Esophagus muscularis mucosa (tissue), 4 donors: ENCODE results near the gene SLX4IP. TPM values are rescaled to one million over a fixed set of nuclear protein-coding genes. Genes with fewer than 3 reads are reported as not detected.

Experiments
- DNase-seq: peaks from one replicate; pipeline ENCODE4 v3.0.0-alpha.2; 2017; ENCODE audit errors: extremely low spot score
- H3K27ac ChIP-seq, 4 donors: fragments of 200-600 bp; sonication (generic); replicated peaks in 1 of 4; 1 replicate in 3 of 4; 2 replicates in 1 of 4; pipeline ENCODE4 v1.5.1; 2016 to 2019; ENCODE audit warnings: mild to moderate bottlenecking in 1 of 4
- H3K27me3 ChIP-seq, 4 donors: fragments of 200-600 bp; sonication (generic); one replicate each; pipeline versions ENCODE4 v1.5.1 to v1.6.0; 2016 to 2019
- H3K36me3 ChIP-seq, 4 donors: fragments of 200-600 bp; sonication (generic); one replicate each; pipeline ENCODE4 v1.5.1; 2016 to 2019
- H3K4me1 ChIP-seq, 4 donors: fragments of 200-600 bp; sonication (generic); one replicate each; pipeline ENCODE4 v1.5.1; 2016 to 2019
- H3K4me3 ChIP-seq, 4 donors: fragments of 200-600 bp; sonication (generic); 1 replicate in 2 of 4; 2 replicates in 2 of 4; pipeline ENCODE4 v1.5.1; 2016 to 2019; ENCODE audit warnings: mild to moderate bottlenecking in 4 of 4, moderate library complexity in 1 of 4
- H3K9me3 ChIP-seq, 4 donors: fragments of 200-600 bp; sonication (generic); 1 replicate in 3 of 4; 2 replicates in 1 of 4; pipeline ENCODE4 v1.5.1; 2016 to 2019
- CTCF ChIP-seq, 3 experiments: fragments of 200-600 bp in 2 of 3; fragments of 450-650 bp in 1 of 3; sonication (generic) in 2 of 3; IDR thresholded peaks; one replicate each; pipeline ENCODE4 v1.5.1; 2017 to 2019; ENCODE audit warnings: antibody characterized with exemption in 3 of 3, mild to moderate bottlenecking in 2 of 3, moderate library complexity in 1 of 3
- EP300 ChIP-seq: sonication (generic); formaldehyde crosslinking; IDR thresholded peaks from one replicate; pipeline ENCODE4 v1.6.1; 2017; ENCODE audit warnings: antibody characterized with exemption
- POLR2A ChIP-seq: fragments of 450-650 bp; IDR thresholded peaks from one replicate; pipeline ENCODE4 v1.6.1; 2017; ENCODE audit warnings: antibody characterized with exemption, moderate library complexity, mild to moderate bottlenecking, low read depth
- POLR2AphosphoS5 ChIP-seq, 2 donors: sonication (generic); formaldehyde crosslinking; IDR thresholded peaks; one replicate each; pipeline ENCODE4 v1.6.1; 2017; ENCODE audit warnings: antibody characterized with exemption in 2 of 2
- WGBS: methylation state at CpG from one replicate; pipeline ENCODE4 v1.1.5; 2018; 5-methylcytosine and 5-hydroxymethylcytosine counted together
- intact Hi-C: fragments of 100-400 bp; cut with DNase I; formaldehyde crosslinking; loops from one replicate; pipeline ENCODE4 v1.15.1; 2023
- total RNA-seq, 4 donors: library from RNA; depleted of rRNA; stranded (reverse); fragments of >200 nt; gene quantifications; one replicate each; pipeline versions ENCODE4 v1.1.0 to v1.2.1, GENCODE V29; 2016

Gene SLX4IP
- total RNA-seq, 4 donors from 2014 or later: 1.2 to 2.1 (median 1.5) TPM

DNA sequence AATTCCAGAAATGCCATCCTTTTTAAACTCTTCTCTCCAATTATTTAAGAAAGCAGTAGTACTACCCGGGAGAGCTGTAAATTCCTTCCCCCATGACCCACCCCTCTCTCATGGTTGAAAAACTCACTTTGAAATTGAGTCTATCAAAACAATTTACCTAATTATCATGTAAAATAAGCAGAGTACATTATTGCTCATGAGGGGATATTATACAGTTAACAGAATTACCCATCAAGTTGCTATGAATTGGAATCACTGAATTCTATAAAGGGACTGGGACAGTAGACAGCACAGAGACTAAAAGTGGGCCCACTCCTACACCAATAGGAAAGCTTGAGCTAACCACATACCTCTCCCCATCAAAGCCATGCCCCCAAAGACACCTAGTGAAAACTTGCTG lies 222.3 kb downstream of the SLX4IP start:
- DNase-seq: no peak
- no peak overlapping the region for H3K4me3 ChIP-seq
- H3K9me3 ChIP-seq: no peaks in the 10 kb centered on the region
- no peak for TF ChIP-seq CTCF (IDR thresholded peaks at IDR 0.05)
- TF ChIP-seq POLR2A: no peak
- TF ChIP-seq POLR2AphosphoS5 (IDR thresholded peaks at IDR 0.05): no peak
- no peak for TF ChIP-seq EP300
- H3K4me1 ChIP-seq: peaks cover 51 to 71% (median 60%) of the 10 kb centered on the region in 4 donors
- H3K27ac ChIP-seq: peak overlapping the region in 1 of 4 donors; percentile 8
- no peaks in the 10 kb centered on the region for H3K27me3 ChIP-seq
- intact Hi-C loops: no loop called here
- H3K36me3 ChIP-seq: peaks cover 11 to 87% (median 44%) of the 10 kb centered on the region in 4 donors
- 90% methylated on average over 1 of the region's 1 CpG for WGBS

DNA sequence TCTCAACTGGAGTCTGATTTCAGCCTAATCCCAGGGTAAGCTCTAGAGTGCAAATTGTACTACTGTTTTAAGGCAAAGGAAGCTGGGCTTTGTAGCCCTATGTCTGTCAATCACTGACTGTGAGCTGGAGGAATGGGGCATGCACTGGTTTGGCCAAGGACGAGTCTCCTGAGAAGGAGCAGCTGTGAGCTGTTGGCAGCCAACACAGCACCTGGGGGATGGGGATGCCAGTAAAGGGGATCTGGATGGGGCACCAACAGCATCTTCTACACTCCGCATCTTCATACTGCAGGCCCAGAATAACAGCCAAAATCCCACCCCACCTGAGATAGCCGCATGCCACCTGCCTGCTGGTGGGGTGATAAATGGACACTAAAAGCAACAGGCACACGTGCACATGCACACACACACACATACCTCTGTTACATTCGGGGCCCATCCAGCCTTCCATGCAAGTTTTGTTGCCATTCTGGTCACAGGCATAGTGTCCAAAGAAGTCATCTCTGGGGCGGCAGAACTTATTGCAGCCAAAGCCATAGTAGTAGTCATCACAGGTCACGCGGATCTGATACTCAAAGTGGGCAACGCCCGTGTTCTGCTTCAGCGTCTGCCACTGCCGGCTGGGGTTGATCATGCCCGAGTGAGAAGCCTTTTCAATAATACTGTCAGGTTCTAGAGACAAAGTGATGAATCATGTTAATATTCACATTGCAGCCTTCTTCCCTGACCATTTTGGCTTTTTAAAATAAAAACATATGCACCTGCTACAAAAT lies 223.1 kb downstream of the SLX4IP start:
- intact Hi-C loops: no loop called here
- no peak for TF ChIP-seq EP300
- no peak for TF ChIP-seq POLR2A
- TF ChIP-seq CTCF (IDR thresholded peaks at IDR 0.05): no peak
- TF ChIP-seq POLR2AphosphoS5 (IDR thresholded peaks at IDR 0.05): no peak
- peak overlapping the region in 1 of 4 donors; percentile 8 for H3K27ac ChIP-seq
- H3K36me3 ChIP-seq: peaks cover 12 to 90% (median 45%) of the 10 kb centered on the region in 4 donors
- H3K9me3 ChIP-seq: no peaks in the 10 kb centered on the region
- H3K27me3 ChIP-seq: no peaks in the 10 kb centered on the region
- H3K4me1 ChIP-seq: peaks cover 48 to 66% (median 55%) of the 10 kb centered on the region in 4 donors
- DNase-seq: no peak
- 68% methylated on average over 10 of the region's 13 CpGs for WGBS
- H3K4me3 ChIP-seq: no peak overlapping the region

- H3K27ac ChIP-seq: no peak overlapping the region
- peaks cover 40 to 58% (median 50%) of the 10 kb centered on the region in 4 donors for H3K4me1 ChIP-seq
- no peak overlapping the region for H3K4me3 ChIP-seq
- intact Hi-C loops: no loop called here
- TF ChIP-seq POLR2A: no peak
- TF ChIP-seq CTCF (IDR thresholded peaks at IDR 0.05): no peak
- TF ChIP-seq POLR2AphosphoS5 (IDR thresholded peaks at IDR 0.05): no peak
- TF ChIP-seq EP300: no peak
- no peaks in the 10 kb centered on the region for H3K9me3 ChIP-seq
- 47% methylated on average over 5 of the region's 5 CpGs for WGBS
- H3K36me3 ChIP-seq: peaks cover 14 to 93% (median 48%) of the 10 kb centered on the region in 4 donors
- no peaks in the 10 kb centered on the region for H3K27me3 ChIP-seq
- no peak for DNase-seq
These were observed 223.9 kb downstream of the SLX4IP start for GRCh38 chr20:10658876-10659632.

DNA sequence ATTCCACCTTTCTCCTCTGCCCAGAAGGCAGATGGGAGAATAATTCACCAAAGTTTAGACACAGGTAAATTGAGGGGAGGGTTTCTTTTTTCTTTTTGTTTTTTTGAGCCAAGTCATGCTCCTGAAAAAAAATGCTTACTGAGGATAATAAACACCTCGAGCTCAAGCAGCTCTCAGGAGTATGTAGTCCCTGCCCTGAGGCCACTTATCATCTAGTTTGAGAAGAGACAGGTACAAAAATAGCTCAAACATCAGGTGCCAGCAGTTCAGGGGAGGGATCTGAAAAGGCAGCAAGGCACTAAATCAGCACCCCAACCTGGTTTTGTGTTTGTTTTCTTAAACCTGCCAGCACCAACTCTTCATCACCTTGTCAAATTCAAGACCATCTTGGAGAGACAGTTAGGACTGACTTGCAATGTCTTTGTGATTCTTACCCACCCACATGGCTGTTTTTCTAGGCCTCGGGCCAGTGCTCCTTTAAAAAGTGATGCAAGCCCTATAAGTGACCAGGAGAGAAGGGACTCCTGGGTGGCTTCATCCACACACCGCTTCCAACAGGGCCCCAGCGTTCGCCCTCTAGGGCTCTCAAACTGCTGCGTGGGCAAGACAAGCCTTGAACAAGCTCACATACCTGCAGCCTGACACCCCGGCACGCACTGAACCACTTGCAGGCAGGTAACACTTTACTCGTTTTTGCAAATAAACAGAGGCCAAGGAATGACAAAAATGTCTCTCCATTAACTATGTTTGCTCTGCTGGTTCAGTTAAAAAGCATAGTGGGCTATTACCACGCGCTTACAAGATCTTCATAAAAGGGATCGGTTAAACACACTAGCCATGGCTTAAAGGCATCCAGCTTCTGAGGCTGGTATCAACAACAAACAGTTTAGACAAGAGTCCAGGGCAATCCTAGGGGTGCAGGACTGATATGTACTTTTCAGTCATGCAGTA lies 224.8 kb downstream of the SLX4IP start:
- 79% methylated on average over 12 of the region's 12 CpGs for WGBS
- no peak for DNase-seq

More for the DNA sequence above, 224.8 kb downstream of the SLX4IP start:
- Histone ChIP-seq H3K9me3 (no peaks in the 10 kb centered on the region), H3K4me1 (peaks cover 37 to 56% (median 48%) of the 10 kb centered on the region in 4 donors), H3K4me3 (no peak overlapping the region), H3K27ac (peak overlapping the region in 2 of 4 donors; percentile 31 to 57), H3K36me3 (peaks cover 14 to 93% (median 46%) of the 10 kb centered on the region in 4 donors), H3K27me3 (no peaks in the 10 kb centered on the region)
- no peak for TF ChIP-seq CTCF (IDR thresholded peaks at IDR 0.05)
- TF ChIP-seq EP300: no peak
- TF ChIP-seq POLR2A: no peak
- no peak for TF ChIP-seq POLR2AphosphoS5 (IDR thresholded peaks at IDR 0.05)
- intact Hi-C loops: loop anchor here (10.0 kb wide), 1 partner anchor 615 kb away; no protein-coding TSS in a partner anchor
